ENCODE measurements around the gene ATP1B1.

The ATP1B1 gene

DNA sequence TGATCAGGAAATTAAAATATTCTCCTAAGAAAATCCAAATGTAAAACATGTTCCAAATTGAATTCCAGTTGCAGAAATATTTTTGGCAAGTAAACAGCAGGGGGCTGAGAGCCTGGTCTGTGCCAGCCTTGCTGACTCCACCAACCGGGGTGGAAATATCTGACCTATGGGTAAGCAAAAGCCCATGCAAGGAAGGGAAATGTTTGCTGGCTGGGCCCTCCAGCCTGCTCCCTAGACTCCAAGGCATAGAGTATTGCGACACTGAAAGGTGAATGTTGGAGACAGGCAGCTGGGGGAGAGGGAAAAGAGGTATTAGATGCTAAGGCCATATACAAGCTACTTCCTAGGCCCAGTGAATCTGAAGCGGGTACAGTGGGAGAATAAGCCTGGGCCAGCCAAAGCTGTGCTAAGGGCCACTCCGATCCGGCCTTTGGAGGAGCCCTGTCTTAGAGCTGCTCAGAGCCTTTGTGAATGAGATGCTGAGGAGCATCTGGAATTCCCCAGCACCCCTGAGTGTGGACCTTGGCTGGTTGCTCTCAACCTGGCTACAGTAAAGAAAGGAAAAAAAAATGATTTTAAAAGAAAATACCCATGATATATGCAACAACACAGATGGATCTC lies 24.9 kb upstream of the ATP1B1 start:
- no peak for DNase-seq (ENCODE audit: extremely low read depth, insufficient read length)

DNA sequence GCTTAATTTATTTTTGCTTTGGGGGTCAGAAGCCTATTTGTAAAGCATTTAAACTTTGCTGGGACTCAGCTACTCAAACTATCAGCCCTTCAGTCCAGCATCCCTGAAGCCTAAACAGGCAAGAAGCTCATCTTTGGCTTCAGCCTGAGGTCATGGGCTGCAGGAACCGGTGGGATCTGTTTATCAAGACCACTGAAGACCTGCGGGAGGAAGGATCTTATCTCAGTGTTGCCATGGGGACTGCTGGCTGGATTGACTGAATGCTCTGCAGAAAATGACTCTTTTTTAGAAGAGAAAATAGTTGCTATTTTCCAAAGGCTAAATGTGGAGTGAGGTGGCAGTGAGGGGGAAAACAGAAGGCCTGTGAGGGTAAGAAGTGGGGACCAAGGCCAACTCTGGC lies 20.6 kb upstream of the ATP1B1 start:
- Histone ChIP-seq H3K36me3 (ENCODE audit: control insufficient read depth, insufficient read depth, low read length) (no peaks in the 10 kb centered on the region), H3K27me3 (replicated peaks; ENCODE audit: control insufficient read depth, insufficient read depth, low read length) (no peaks in the 10 kb centered on the region), H3K4me3 (replicated peaks; ENCODE audit: low read depth, low read length) (no peak overlapping the region)
- TF ChIP-seq, protein P1, sequence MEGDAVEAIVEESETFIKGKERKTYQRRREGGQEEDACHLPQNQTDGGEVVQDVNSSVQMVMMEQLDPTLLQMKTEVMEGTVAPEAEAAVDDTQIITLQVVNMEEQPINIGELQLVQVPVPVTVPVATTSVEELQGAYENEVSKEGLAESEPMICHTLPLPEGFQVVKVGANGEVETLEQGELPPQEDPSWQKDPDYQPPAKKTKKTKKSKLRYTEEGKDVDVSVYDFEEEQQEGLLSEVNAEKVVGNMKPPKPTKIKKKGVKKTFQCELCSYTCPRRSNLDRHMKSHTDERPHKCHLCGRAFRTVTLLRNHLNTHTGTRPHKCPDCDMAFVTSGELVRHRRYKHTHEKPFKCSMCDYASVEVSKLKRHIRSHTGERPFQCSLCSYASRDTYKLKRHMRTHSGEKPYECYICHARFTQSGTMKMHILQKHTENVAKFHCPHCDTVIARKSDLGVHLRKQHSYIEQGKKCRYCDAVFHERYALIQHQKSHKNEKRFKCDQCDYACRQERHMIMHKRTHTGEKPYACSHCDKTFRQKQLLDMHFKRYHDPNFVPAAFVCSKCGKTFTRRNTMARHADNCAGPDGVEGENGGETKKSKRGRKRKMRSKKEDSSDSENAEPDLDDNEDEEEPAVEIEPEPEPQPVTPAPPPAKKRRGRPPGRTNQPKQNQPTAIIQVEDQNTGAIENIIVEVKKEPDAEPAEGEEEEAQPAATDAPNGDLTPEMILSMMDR (IDR thresholded peaks at IDR 0.05; ENCODE audit: insufficient read depth, low read length, poor library complexity, severe bottlenecking) = no peak
- DNase-seq (ENCODE audit: extremely low read depth, insufficient read length) = no peak

More for the DNA sequence above, 24.9 kb upstream of the ATP1B1 start:
- no peaks in the 10 kb centered on the region for H3K27me3 ChIP-seq (replicated peaks; ENCODE audit: control insufficient read depth, insufficient read depth, low read length)
- H3K4me3 ChIP-seq (replicated peaks; ENCODE audit: low read depth, low read length) = no peak overlapping the region
- TF ChIP-seq, protein P1 (IDR thresholded peaks at IDR 0.05; ENCODE audit: insufficient read depth, low read length, poor library complexity, severe bottlenecking) = no peak
- no peaks in the 10 kb centered on the region for H3K36me3 ChIP-seq (ENCODE audit: control insufficient read depth, insufficient read depth, low read length)

DNA sequence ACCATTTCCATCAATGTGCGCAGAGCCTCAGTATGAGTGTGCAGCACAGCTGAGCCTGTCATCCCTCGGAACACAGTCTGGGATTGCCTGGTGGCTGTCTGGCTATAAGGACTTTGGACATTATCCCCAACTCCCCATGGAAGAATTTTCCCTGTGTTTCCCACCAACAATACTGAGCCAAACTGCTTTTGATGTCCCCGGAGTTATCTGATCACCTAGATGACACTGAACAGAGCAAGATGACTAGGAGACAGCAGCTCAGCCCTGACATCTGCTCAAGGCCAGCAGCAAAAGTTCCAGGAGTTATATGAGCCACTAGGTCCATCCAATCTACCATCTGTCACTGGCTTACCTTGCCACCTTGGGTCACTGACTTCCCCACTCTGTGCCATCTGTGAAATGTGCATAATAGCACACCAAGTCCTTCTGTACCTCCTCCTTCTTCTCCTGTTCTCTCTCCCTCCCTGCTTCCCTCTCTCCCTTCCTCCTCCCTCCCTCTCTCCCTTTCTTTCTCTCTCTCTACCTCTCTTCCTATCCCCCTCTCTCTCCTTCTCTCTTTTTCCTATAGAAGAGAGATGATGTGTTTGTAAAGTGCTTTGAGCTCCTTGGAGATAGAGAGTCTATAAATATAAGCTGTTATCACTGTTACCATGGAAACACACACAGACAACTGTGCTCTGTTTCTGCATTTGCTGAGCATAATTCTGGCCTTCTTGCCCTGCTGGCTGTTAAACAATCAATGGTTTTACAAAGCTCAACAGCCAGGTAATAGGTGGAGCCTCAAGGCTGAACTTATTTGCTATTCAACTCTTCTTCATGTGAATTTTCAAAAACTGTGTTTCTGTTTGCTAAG lies 19.7 kb upstream of the ATP1B1 start:
- TF ChIP-seq, protein P1 (IDR thresholded peaks at IDR 0.05; ENCODE audit: insufficient read depth, low read length, poor library complexity, severe bottlenecking) = no peak
- DNase-seq (ENCODE audit: extremely low read depth, insufficient read length) = no peak
- H3K4me3 ChIP-seq (replicated peaks; ENCODE audit: low read depth, low read length) = no peak overlapping the region
- no peaks in the 10 kb centered on the region for H3K27me3 ChIP-seq (replicated peaks; ENCODE audit: control insufficient read depth, insufficient read depth, low read length)
- H3K36me3 ChIP-seq (ENCODE audit: control insufficient read depth, insufficient read depth, low read length) = no peaks in the 10 kb centered on the region

DNA sequence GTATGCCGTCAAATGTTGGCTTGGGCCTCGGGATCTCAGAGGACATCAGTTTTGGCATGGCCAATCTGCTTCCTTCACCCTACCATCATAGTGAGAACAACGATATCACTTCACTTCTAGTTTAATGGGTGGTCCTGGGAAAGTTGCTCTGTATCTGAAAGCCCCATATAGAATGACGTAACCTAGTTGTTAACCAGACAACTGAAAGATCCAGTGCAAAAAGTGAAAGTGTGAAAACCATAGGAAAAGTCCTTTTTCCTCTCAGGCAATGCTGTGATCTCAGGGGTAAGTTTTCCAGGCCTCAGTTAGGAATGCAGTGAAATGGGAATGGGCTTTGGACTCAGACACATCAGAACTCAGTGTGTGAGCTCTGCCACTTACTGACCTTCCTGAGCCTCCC lies 18.6 kb upstream of the ATP1B1 start:
- no peak for DNase-seq (ENCODE audit: extremely low read depth, insufficient read length)
- no peaks in the 10 kb centered on the region for H3K27me3 ChIP-seq (replicated peaks; ENCODE audit: control insufficient read depth, insufficient read depth, low read length)
- H3K4me3 ChIP-seq (replicated peaks; ENCODE audit: low read depth, low read length) = no peak overlapping the region
- no peaks in the 10 kb centered on the region for H3K36me3 ChIP-seq (ENCODE audit: control insufficient read depth, insufficient read depth, low read length)
- TF ChIP-seq, protein P1 (IDR thresholded peaks at IDR 0.05; ENCODE audit: insufficient read depth, low read length, poor library complexity, severe bottlenecking) = no peak

DNA sequence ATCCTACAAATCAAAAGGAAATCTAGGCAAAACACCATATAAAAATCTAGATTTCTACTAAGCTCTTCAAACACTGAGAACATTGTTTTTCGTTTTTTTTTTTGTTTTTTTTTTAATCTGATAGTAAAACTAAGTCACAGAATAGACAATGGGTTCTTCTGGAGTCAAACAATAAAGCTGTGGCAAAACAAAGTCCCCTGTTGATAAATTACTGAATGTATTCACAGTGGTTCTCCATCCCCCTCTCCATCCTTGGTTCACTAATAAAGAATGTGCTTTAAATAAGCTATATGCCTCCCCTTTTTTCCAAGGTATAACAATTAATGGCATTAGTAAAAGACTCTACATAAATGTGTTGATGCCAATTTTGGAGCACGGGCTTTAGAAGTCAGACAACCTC lies 16.7 kb upstream of the ATP1B1 start:
- no peaks in the 10 kb centered on the region for H3K27me3 ChIP-seq (replicated peaks; ENCODE audit: control insufficient read depth, insufficient read depth, low read length)
- DNase-seq (ENCODE audit: extremely low read depth, insufficient read length) = no peak
- no peaks in the 10 kb centered on the region for H3K36me3 ChIP-seq (ENCODE audit: control insufficient read depth, insufficient read depth, low read length)
- TF ChIP-seq, protein P1 (IDR thresholded peaks at IDR 0.05; ENCODE audit: insufficient read depth, low read length, poor library complexity, severe bottlenecking) = no peak
- no peak overlapping the region for H3K4me3 ChIP-seq (replicated peaks; ENCODE audit: low read depth, low read length)
